ENCODE measurements around the gene KRT73. TPM values are rescaled to one million over a fixed set of nuclear protein-coding genes. Genes with fewer than 3 reads are reported as not detected.

KRT73 gene
- total and polyA plus RNA-seq, 2 donors (not counting 1 experiment from before 2014, with no cell fraction given): not detected

DNA sequence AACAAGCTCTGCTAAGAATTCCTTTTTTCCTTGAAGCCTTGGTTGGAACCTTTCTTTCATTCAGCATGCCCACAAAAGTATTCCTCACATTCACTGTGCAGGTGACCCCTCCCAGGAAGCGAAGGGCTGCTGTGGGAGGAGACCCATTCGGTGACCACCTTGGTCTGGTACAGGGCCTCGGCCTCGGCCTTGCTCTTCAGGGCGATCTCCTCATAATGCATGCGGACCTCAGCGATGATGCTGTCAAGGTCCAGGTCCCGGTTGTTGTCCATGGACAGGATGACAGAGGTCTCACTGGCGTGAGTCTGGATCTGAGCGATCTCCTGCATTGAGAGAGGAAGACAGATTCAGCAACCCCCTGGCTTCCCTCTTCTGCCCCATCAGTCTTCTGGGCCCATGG, 47.8 kb downstream of the KRT73 start:
- H3K9ac ChIP-seq (ENCODE audit: insufficient read depth, low read length): no peak overlapping the region
- H4K20me1 ChIP-seq (ENCODE audit: control insufficient read depth, extremely low read depth, insufficient read depth, low read length): no peaks in the 10 kb centered on the region
- no peak overlapping the region for H3K4me3 ChIP-seq (replicated peaks in 1 of 4; ENCODE audit: control extremely low read depth in 1 of 4, insufficient read depth in 1 of 4, low read depth in 3 of 4, low read length in 4 of 4)
- H3K27me3 ChIP-seq (ENCODE audit: control insufficient read depth, insufficient read depth, low read length): no peaks in the 10 kb centered on the region
- TF ChIP-seq CTCF (conservative IDR thresholded peaks at IDR 0.05 in 1 of 2, IDR thresholded peaks at IDR 0.05 in 1 of 2; ENCODE audit: low read depth in 1 of 2, low read length in 2 of 2): no peak
- TF ChIP-seq EZH2 (IDR thresholded peaks at IDR 0.05; ENCODE audit: low read length, missing control alignments): no peak
- no peak overlapping the region for H2AFZ ChIP-seq (ENCODE audit: low read length)
- H3K36me3 ChIP-seq (ENCODE audit: control insufficient read depth, insufficient read depth, low read length): no peaks in the 10 kb centered on the region
- no peaks in the 10 kb centered on the region for H3K4me1 ChIP-seq (ENCODE audit: control insufficient read depth, extremely low read depth, insufficient read depth, low read length)
- no peak overlapping the region for H3K4me2 ChIP-seq (ENCODE audit: extremely low read depth, insufficient read depth, low read length)
- H3K9me3 ChIP-seq (ENCODE audit: control insufficient read depth, insufficient read depth, low read depth, low read length): no peaks in the 10 kb centered on the region
- no peaks in the 10 kb centered on the region for H3K79me2 ChIP-seq (ENCODE audit: control insufficient read depth, insufficient read depth, low read length)
- no peak overlapping the region for H3K27ac ChIP-seq (ENCODE audit: insufficient read depth, low read length)
- no peak for DNase-seq (ENCODE audit: low read depth in 2 of 2)

- H4K20me1 ChIP-seq (ENCODE audit: control insufficient read depth, extremely low read depth, insufficient read depth, low read length): no peaks in the 10 kb centered on the region
- H3K27me3 ChIP-seq (ENCODE audit: control insufficient read depth, insufficient read depth, low read length): no peaks in the 10 kb centered on the region
These were observed 50.2 kb downstream of the KRT73 start for GRCh38 chr12:52568111-52568510.

GRCh38 chr12:52566847-52567291, 51.5 kb downstream of the KRT73 start:
- H4K20me1 ChIP-seq (ENCODE audit: control insufficient read depth, extremely low read depth, insufficient read depth, low read length): no peaks in the 10 kb centered on the region
- no peaks in the 10 kb centered on the region for H3K9me3 ChIP-seq (ENCODE audit: control insufficient read depth, insufficient read depth, low read depth, low read length)
- no peak overlapping the region for H3K9ac ChIP-seq (ENCODE audit: insufficient read depth, low read length)
- H2AFZ ChIP-seq (ENCODE audit: low read length): no peak overlapping the region
- H3K4me3 ChIP-seq (replicated peaks in 1 of 4; ENCODE audit: control extremely low read depth in 1 of 4, insufficient read depth in 1 of 4, low read depth in 3 of 4, low read length in 4 of 4): no peak overlapping the region
- no peaks in the 10 kb centered on the region for H3K4me1 ChIP-seq (ENCODE audit: control insufficient read depth, extremely low read depth, insufficient read depth, low read length)
- no peak for DNase-seq (ENCODE audit: low read depth in 2 of 2)
- H3K36me3 ChIP-seq (ENCODE audit: control insufficient read depth, insufficient read depth, low read length): no peaks in the 10 kb centered on the region
- H3K79me2 ChIP-seq (ENCODE audit: control insufficient read depth, insufficient read depth, low read length): no peaks in the 10 kb centered on the region
- H3K27me3 ChIP-seq (ENCODE audit: control insufficient read depth, insufficient read depth, low read length): no peaks in the 10 kb centered on the region
- no peak overlapping the region for H3K27ac ChIP-seq (ENCODE audit: insufficient read depth, low read length)
- no peak overlapping the region for H3K4me2 ChIP-seq (ENCODE audit: extremely low read depth, insufficient read depth, low read length)
- no peak for TF ChIP-seq EZH2 (IDR thresholded peaks at IDR 0.05; ENCODE audit: low read length, missing control alignments)
- TF ChIP-seq CTCF (conservative IDR thresholded peaks at IDR 0.05 in 1 of 2, IDR thresholded peaks at IDR 0.05 in 1 of 2; ENCODE audit: low read depth in 1 of 2, low read length in 2 of 2): no peak

More at GRCh38 chr12:52568111-52568510, 50.2 kb downstream of the KRT73 start:
- no peak for DNase-seq (ENCODE audit: low read depth in 2 of 2)
- Histone ChIP-seq H3K36me3 (ENCODE audit: control insufficient read depth, insufficient read depth, low read length) (no peaks in the 10 kb centered on the region), H3K4me3 (replicated peaks in 1 of 4; ENCODE audit: control extremely low read depth in 1 of 4, insufficient read depth in 1 of 4, low read depth in 3 of 4, low read length in 4 of 4) (no peak overlapping the region), H3K9me3 (ENCODE audit: control insufficient read depth, insufficient read depth, low read depth, low read length) (no peaks in the 10 kb centered on the region), H3K27ac (ENCODE audit: insufficient read depth, low read length) (no peak overlapping the region), H2AFZ (ENCODE audit: low read length) (no peak overlapping the region), H3K4me2 (ENCODE audit: extremely low read depth, insufficient read depth, low read length) (no peak overlapping the region), H3K9ac (ENCODE audit: insufficient read depth, low read length) (no peak overlapping the region), H3K4me1 (ENCODE audit: control insufficient read depth, extremely low read depth, insufficient read depth, low read length) (no peaks in the 10 kb centered on the region), H3K79me2 (ENCODE audit: control insufficient read depth, insufficient read depth, low read length) (no peaks in the 10 kb centered on the region)
- TF ChIP-seq CTCF (conservative IDR thresholded peaks at IDR 0.05 in 1 of 2, IDR thresholded peaks at IDR 0.05 in 1 of 2; ENCODE audit: low read depth in 1 of 2, low read length in 2 of 2): no peak
- TF ChIP-seq EZH2 (IDR thresholded peaks at IDR 0.05; ENCODE audit: low read length, missing control alignments): no peak

Measured in fibroblast of lung (primary cell).